ENCODE data around the gene BRF1. TPM values are rescaled to one million over a fixed set of nuclear protein-coding genes. Genes with fewer than 3 reads are reported as not detected.

Gene BRF1
- total RNA-seq, 2 experiments from 2014 or later, result 49.5 to 50.4 TPM

- H3K4me3 Mint-ChIP-seq, result peak overlapping the region; percentile 86
- no peak for DNase-seq
- H3K27ac Mint-ChIP-seq, result no peak overlapping the region
- no peaks in the 10 kb centered on the region for H3K9me3 Mint-ChIP-seq
- H3K36me3 Mint-ChIP-seq, result no peaks in the 10 kb centered on the region
- H3K4me1 Mint-ChIP-seq, result peaks cover 22% of the 10 kb centered on the region
- ATAC-seq (ENCODE audit: low read depth), result no peak
- POLR2A ChIA-PET, result interaction anchor here (4.3 kb wide), 1 partner anchor 16 kb away, joined by 61 read pairs; the partner anchor contains the start of gene BRF1
- H3K27me3 Mint-ChIP-seq, result peaks cover 3% of the 10 kb centered on the region
These were observed 15.8 kb upstream of the BRF1 start for GRCh38 chr14:105316577-105316941.

- Mint-ChIP-seq H3K36me3 (no peaks in the 10 kb centered on the region), H3K27me3 (peaks cover 3% of the 10 kb centered on the region), H3K9me3 (no peaks in the 10 kb centered on the region), H3K4me1 (peaks cover 22% of the 10 kb centered on the region), H3K27ac (peak overlapping the region; percentile 6), H3K4me3 (peak overlapping the region; percentile 86)
- POLR2A ChIA-PET, result interaction anchor here (4.3 kb wide), 1 partner anchor 16 kb away, joined by 61 read pairs; the partner anchor contains the start of gene BRF1
- ATAC-seq (ENCODE audit: low read depth), result no peak
- DNase-seq, result no peak
These were observed 15.3 kb upstream of the BRF1 start for GRCh38 chr14:105315941-105316576.

DNA sequence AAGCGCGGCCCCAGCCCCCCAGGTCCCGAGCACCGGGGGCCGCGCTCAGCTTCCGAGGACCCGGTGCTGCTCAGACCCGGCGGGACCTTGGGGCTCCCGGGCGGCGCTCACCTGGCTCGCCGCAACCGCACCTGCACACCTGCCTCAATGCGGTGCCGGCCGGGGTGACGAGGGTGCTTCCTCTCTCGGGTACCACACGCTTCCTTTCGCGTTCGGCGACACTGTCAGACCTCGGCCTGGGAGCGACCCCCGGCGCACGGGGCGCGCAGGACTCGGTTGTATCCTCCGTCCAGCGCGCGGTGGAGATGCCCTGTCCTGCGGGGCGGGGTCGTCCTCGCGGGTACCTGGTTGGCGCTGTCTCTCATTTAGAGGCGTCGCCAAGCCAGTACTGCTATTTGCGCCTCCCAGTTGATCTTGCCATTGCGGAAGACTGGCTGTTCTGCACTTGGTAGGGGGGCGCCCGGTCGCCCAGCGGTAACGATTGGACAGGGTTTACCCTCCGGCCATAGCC lies 14.5 kb upstream of the BRF1 start:
- POLR2A ChIA-PET, result interaction anchor here (0.7 to 4.3 kb wide), 6 partner anchors 10 to 269 kb away, joined by 3 to 61 read pairs (median 10); partner anchors contain the start of genes BRF1 and BTBD6
- H3K36me3 Mint-ChIP-seq, result no peaks in the 10 kb centered on the region
- peaks cover 22% of the 10 kb centered on the region for H3K4me1 Mint-ChIP-seq
- H3K27me3 Mint-ChIP-seq, result peaks cover 3% of the 10 kb centered on the region
- peak overlapping the region; percentile 86 for H3K4me3 Mint-ChIP-seq
- H3K9me3 Mint-ChIP-seq, result no peaks in the 10 kb centered on the region
- DNase-seq, result peak; percentile 74
- ATAC-seq (ENCODE audit: low read depth), result peak; percentile 15
- peak overlapping the region; percentile 81 for H3K27ac Mint-ChIP-seq

DNA sequence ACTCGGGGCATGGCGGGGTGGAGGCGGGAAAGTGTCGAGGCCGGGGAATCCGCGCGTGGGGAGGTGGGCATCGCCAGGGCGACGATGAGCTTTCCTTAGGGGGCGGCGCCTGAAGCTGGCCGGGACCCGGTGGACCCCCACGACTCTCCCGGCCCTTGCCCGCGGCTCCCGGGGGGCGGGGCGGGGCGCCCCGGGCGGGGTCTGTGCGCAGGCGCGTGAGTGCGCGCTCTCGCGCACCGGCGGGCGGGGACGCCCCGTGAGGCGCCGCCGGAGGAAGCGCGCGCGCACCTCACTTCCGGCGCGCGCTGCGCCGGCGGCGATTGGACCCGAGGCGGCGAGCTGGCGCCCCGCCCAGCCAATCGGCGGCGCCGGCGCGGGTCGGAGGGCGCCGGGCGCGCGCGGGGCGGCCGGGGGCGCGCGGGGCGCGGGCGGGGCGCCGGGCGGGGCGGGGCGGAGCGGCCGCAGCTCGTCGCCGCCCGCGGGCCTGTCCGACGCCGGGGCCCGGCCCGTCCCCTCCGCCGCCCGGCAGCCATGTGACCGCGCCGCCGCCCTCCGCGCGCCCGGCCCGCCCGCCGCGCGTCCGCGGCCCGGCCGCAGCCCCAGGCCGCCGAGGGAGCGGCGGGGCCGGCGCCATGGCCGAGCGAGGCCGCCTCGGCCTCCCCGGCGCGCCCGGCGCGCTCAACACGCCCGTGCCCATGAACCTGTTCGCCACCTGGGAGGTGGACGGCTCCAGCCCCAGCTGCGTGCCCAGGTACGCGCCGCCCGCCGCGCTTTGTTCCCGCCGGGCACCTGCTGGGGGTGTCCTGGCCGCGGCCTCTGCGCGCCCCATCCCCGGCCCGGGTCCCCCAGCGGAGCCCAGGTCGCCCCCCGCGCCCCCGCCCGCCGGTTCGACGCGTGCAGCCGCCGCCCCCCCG lies 13.7 kb upstream of the BRF1 start, which contains the start of gene PACS2:
PACS2 (plus strand) TSS at position 462 of the 914 bp plus-strand sequence; CDS start at position 633, 171 bp downstream.
- DNase-seq (peak; percentile 92), ATAC-seq (ENCODE audit: low read depth) (peak; percentile 79)
- Mint-ChIP-seq H3K4me3 (peak within 1 kb of the TSS; percentile 86), H3K36me3 (no peaks in the 10 kb centered on the region), H3K27ac (peak within 1 kb of the TSS; percentile 81), H3K4me1 (peaks cover 22% of the 10 kb centered on the region), H3K9me3 (no peaks in the 10 kb centered on the region), H3K27me3 (peaks cover 3% of the 10 kb centered on the region)
- POLR2A ChIA-PET, result interaction anchor here (0.7 to 4.3 kb wide), 8 partner anchors 9 to 268 kb away, joined by 3 to 61 read pairs (median 6); partner anchors contain the start of genes BRF1, BTBD6 and GPR132

- no peak for DNase-seq
- H3K36me3 Mint-ChIP-seq, result no peaks in the 10 kb centered on the region
- peak; percentile 11 for ATAC-seq (ENCODE audit: low read depth)
- POLR2A ChIA-PET, result interaction anchor here (1.0 to 4.3 kb wide), 8 partner anchors 8 to 248 kb away, joined by 3 to 61 read pairs (median 6); partner anchors contain the start of genes BRF1, BTBD6 and GPR132
- H3K4me3 Mint-ChIP-seq, result peak overlapping the region; percentile 82
- peaks cover 20% of the 10 kb centered on the region for H3K4me1 Mint-ChIP-seq
- no peaks in the 10 kb centered on the region for H3K9me3 Mint-ChIP-seq
- H3K27me3 Mint-ChIP-seq, result peaks cover 3% of the 10 kb centered on the region
- H3K27ac Mint-ChIP-seq, result peak overlapping the region; percentile 81
These were observed 12.8 kb upstream of the BRF1 start for GRCh38 chr14:105313381-105314286.

DNA sequence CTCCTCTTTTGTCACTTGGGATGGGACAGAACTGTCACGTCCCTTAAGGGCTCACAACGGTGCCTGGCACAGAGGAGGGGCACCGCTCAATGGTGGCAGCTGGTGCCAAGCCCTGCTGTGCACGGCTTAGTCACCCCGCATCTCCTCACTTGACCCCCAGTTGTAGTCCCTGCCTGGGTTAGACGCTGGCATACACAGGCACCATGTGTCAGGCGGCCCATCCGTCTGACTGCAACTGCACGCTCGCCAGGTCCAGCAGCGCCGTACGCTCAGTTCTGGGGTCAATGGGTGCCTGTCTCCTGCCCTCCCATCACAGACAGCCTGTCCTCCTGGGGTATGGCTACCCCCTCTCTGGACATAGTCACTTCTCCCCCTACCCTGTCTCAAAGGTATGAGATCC lies 12.2 kb upstream of the BRF1 start:
- POLR2A ChIA-PET, result interaction anchor here (0.6 to 4.3 kb wide), 5 partner anchors 12 to 291 kb away, joined by 3 to 61 read pairs (median 6); partner anchors contain the start of genes BRF1 and BTBD6
- Mint-ChIP-seq H3K4me3 (no peak overlapping the region), H3K36me3 (no peaks in the 10 kb centered on the region), H3K27ac (no peak overlapping the region), H3K27me3 (peaks cover 3% of the 10 kb centered on the region), H3K9me3 (no peaks in the 10 kb centered on the region), H3K4me1 (peaks cover 20% of the 10 kb centered on the region)
- ATAC-seq (ENCODE audit: low read depth) (no peak), DNase-seq (no peak)

DNA sequence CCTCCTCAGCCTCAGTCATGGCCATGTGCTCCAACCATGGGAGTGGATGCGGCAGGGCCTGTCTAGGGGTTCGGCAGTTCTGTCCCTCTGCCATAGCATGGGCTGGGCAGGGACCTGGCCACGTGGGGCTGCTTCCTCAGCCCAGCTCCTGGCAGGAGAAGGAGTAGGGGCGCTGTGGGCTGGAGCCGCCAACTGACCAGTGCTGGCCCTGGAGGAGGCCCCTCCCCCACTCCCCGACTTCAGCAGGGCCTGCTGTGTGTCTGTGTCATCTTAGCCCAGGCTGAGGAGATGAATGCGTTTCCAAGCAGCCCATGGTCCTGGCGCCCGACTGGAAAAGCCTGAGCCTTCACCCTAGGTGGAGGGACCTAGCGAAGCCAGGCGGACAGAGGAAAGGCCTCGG lies 11.0 kb upstream of the BRF1 start:
- Mint-ChIP-seq H3K9me3 (no peaks in the 10 kb centered on the region), H3K27ac (no peak overlapping the region), H3K36me3 (no peaks in the 10 kb centered on the region), H3K4me3 (no peak overlapping the region), H3K4me1 (peaks cover 18% of the 10 kb centered on the region), H3K27me3 (peaks cover 3% of the 10 kb centered on the region)
- ATAC-seq (ENCODE audit: low read depth) (no peak), DNase-seq (no peak)
- POLR2A ChIA-PET, result interaction anchor here (0.7 to 2.9 kb wide), 2 partner anchors 11 to 16 kb away, joined by 4 to 10 read pairs; partner anchors contain the start of gene BRF1

GRCh38 chr14:105309371-105309770 lies 8.6 kb upstream of the BRF1 start:
- POLR2A ChIA-PET, result interaction anchor here (0.7 to 2.9 kb wide), 2 partner anchors 8 to 219 kb away, joined by 7 to 10 read pairs; partner anchors contain the start of gene BRF1
- peaks cover 15% of the 10 kb centered on the region for H3K4me1 Mint-ChIP-seq
- ATAC-seq (ENCODE audit: low read depth) (no peak), DNase-seq (no peak)
- no peak overlapping the region for H3K27ac Mint-ChIP-seq
- no peak overlapping the region for H3K4me3 Mint-ChIP-seq
- peaks cover 3% of the 10 kb centered on the region for H3K27me3 Mint-ChIP-seq
- H3K36me3 Mint-ChIP-seq, result peaks cover 4% of the 10 kb centered on the region
- no peaks in the 10 kb centered on the region for H3K9me3 Mint-ChIP-seq

DNA sequence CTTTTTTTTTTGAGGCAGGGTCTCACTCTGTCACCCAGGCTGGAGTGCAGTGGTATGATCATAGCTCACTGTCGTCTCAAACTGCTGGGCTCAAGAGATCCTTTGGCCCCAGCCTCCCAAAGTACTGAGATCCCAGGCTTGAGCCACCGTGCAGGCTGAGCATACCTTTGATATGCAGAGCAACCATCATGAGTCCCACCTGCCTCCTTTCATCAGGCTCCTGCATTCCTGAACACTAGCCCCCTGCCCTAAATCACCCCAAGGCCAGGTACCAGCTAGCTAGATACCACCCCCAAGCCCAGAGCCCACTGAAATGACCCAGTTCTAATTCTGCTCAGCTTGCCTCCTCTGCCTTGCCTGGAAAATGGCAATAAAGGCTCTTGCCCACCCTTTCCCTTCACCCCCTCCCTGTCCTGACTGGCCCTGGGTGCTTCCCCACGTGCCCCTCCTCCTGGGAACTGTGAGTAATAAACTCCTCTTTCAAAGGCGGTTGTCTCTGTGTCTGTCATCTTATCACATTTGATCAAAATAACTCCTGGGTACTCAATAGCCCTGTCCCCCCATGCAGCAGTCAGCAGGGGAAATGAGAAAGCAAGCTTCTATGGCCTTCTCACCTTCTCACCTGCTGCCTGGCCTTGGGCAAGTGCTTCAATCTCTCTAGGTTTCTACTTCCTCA lies 6.4 kb upstream of the BRF1 start:
- peaks cover 2% of the 10 kb centered on the region for H3K27me3 Mint-ChIP-seq
- no peak for DNase-seq
- POLR2A ChIA-PET, result no interaction called here
- H3K4me3 Mint-ChIP-seq, result no peak overlapping the region
- ATAC-seq (ENCODE audit: low read depth), result no peak
- H3K9me3 Mint-ChIP-seq, result no peaks in the 10 kb centered on the region
- peaks cover 7% of the 10 kb centered on the region for H3K36me3 Mint-ChIP-seq
- no peak overlapping the region for H3K27ac Mint-ChIP-seq
- H3K4me1 Mint-ChIP-seq, result peaks cover 18% of the 10 kb centered on the region

DNA sequence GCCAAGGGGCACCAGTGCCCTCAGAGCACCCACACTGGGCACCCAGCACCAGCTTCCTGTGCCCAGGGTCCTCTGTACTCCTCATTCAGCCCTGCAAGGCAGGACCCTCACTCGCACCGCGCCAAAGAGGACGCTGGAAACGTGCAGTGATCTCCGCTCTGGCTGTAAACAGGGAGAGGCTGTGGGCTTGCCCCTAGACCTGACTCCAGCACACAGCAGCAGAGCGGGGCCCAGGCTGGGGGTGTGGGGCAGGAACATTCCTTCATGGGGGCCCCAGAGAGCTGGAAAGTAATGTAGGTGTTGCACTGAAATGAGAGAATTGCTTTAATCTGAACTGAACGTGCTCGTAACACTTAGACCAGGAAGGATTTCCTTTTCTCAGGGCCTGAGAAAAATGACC lies 5.0 kb upstream of the BRF1 start:
- peaks cover 21% of the 10 kb centered on the region for H3K4me1 Mint-ChIP-seq
- H3K9me3 Mint-ChIP-seq, result no peaks in the 10 kb centered on the region
- no peak overlapping the region for H3K27ac Mint-ChIP-seq
- H3K4me3 Mint-ChIP-seq, result no peak overlapping the region
- no peak for ATAC-seq (ENCODE audit: low read depth)
- peaks cover 7% of the 10 kb centered on the region for H3K36me3 Mint-ChIP-seq
- H3K27me3 Mint-ChIP-seq, result peaks cover 2% of the 10 kb centered on the region
- DNase-seq, result no peak
- POLR2A ChIA-PET, result interaction anchor here (0.6 to 1.3 kb wide), 2 partner anchors 9 kb away, joined by 4 to 15 read pairs; partner anchors contain the start of gene PACS2

GRCh38 chr14:105305345-105305744 lies 4.5 kb upstream of the BRF1 start:
- Mint-ChIP-seq H3K9me3 (no peaks in the 10 kb centered on the region), H3K27ac (peak overlapping the region; percentile 94), H3K4me1 (peaks cover 21% of the 10 kb centered on the region), H3K27me3 (peaks cover 2% of the 10 kb centered on the region), H3K4me3 (peak overlapping the region; percentile 69), H3K36me3 (peaks cover 7% of the 10 kb centered on the region)
- POLR2A ChIA-PET, result interaction anchor here (0.6 to 1.3 kb wide), 2 partner anchors 9 kb away, joined by 4 to 15 read pairs; partner anchors contain the start of gene PACS2
- DNase-seq, result no peak
- no peak for ATAC-seq (ENCODE audit: low read depth)
